ENCODE results near the gene GLRX2.
A peak's percentile ranks its signal among the peaks of the same experiment; 100 is the strongest.
"Not testable (repeated sequence)": the region's sequence is repeated elsewhere in the genome, so short reads cannot be mapped to it uniquely, and the experiment has no call there.

Gene GLRX2, protein sequence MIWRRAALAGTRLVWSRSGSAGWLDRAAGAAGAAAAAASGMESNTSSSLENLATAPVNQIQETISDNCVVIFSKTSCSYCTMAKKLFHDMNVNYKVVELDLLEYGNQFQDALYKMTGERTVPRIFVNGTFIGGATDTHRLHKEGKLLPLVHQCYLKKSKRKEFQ

DNA sequence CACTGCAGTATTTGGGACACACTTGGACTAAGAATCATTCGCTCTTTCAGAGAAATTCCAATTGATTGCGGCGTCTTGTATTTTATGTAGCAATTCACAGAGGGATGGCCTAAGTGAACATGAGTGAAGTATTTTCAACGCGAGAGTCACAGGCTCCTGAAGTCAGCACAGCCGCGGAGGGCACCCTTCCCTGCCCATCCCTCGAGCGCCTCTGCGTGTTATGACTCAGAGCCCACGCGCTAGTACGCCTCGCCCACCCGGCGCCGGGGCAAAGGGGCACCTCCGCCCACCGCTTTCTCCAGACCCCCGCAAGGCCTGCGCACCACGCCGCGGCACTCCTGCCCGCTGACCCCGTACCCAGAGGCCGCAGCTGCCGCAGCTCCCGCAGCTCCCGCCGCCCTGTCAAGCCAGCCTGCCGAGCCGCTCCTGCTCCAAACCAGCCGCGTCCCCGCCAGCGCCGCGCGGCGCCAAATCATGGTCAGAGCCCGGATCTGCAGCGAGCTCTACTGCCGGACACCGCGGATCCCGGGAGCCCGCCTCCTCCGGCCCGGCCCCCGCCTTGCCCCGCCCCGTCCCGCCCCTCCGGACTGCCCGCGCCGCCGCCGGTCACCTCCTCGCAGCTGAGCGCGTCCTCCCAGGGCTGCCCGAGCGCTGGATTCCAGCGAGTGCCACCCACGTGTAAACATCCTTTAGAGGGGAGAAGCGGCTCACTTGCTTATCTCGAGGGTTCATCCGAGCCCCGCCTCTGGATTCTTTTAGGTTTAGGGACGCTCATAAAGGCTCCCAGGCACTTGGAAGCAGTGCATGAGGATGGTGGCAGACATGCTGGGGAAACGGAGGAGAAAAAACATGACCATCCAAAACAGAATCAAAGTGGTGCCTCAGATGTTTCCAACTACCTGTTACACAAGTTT lies at the start of gene GLRX2:
TSS of gene GLRX2 (minus strand) at position 508 of the 914 bp plus-strand sequence. CDS start at position 476, 32 bp downstream.
- DNase-seq (ENCODE audit: low spot score), result peak; percentile 68

DNA sequence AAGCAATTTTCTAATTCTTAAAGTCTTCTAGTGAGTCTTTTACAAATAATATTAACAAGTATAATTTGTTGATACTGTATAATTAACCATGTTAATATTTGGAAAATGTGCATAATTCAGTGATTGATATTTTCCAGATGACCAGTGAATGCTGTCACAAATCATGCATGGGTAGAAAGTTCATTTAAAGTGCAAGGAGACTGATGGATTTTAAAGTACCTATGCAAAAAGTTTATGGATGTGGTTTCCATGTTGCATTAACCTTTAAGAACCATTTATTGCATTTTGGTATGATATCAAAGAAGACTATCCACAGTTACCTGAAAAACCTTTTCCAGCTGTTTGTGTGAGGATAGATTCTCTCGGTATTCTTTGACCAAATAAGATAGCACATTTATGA lies 39.8 kb upstream of the GLRX2 start:
- no peak for DNase-seq (ENCODE audit: low spot score)

DNA sequence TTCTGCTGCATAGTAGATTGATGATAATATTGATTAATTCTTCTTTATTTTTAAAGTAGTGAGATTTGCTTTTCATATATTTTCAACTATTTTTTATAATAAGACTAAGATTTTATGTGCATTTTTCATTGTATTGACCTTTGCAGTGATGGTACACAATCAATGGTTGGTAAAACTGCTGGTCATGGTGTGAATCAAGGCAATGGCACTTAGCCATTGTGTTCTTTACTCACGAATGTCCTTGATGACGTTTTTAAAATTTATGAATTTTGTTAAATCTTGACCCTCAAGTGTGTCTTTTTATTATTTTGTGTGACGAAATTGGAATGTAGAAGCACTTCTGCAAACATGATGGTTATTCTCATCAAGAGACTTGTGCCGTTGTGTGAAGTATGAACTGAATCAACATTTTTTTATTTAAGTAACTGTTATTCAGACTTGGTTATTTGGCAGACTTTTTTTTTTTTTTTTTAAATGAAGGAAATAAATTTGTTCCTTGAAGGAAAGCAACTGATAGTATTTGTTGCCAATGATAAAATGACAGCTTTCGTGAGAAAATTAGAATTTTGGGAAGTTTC lies 39.2 kb upstream of the GLRX2 start:
- no peak for DNase-seq (ENCODE audit: low spot score)

DNA sequence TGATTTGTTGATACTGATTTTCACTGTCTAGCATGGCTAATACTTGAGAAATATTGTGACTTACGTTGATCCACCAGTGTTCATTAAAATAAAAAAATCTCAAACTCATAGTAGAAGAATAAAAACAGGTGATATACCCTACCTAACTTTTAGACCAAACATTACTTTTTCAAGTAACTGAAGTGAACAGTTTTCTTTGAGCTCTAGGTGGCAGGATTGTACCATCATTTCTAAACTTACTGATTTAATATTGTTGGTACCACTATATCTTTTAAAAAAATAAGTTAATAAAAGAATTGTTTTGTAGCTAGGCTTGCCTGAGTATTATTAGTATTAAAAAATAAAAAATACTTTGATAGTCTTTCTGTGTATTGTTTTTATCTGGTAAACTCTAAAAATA lies 38.1 kb upstream of the GLRX2 start:
- peak; percentile 13 for DNase-seq (ENCODE audit: low spot score)

DNA sequence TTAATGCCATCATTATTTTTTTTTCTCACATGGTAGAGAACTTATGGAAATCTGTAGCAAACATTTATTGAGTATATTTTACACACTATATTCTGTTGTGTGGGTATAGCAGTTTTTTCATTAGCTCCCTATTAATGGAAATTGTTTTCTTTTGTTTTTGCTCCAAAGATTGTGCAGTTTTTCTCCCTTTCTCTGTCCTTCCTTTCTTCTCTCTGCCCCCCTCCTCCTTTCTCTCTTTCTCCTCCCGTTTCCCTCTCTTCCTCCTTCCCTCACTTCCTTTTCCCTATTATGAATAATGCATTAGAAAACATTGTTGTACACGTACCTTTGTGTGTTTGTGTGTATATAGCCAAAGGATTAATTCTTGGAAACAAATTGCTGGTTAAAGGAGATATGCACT lies 37.2 kb upstream of the GLRX2 start:
- DNase-seq (ENCODE audit: low spot score), result no peak

DNA sequence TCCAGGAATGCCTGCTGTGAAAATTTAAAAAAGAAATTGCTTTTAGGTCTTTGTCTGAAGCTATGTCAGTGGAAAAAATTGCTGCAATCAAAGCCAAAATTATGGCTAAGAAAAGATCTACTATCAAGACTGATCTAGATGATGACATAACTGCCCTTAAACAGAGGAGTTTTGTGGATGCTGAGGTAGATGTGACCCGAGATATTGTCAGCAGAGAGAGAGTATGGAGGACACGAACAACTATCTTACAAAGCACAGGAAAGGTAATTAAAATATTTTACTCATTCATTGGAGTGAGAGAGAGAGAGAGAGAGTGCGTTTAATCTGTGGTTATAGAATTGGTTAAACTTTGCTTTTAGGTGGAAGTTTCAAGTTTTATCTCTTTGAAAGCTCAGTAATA lies 36.6 kb upstream of the GLRX2 start:
- peak; percentile 15 for DNase-seq (ENCODE audit: low spot score)

DNA sequence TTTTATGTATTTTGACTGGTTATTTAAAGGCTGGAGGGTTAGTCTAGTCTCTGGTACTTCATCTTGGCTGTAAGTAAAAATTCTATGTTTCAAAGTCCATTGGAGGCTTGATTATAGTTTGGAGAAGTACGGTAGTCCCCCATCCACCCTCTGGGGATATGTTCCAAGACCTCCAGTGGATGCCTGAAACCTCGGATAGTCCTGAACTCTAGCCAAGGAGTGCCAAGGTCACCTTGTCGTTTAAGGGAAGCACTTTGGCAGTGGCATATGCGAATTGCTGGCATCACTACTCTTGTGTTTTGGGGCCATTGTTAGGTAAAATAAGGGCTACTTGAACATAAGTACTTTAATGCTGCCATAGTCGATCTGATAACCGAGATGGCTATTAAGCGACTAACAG lies 35.0 kb upstream of the GLRX2 start:
- DNase-seq (ENCODE audit: low spot score), result no peak

DNA sequence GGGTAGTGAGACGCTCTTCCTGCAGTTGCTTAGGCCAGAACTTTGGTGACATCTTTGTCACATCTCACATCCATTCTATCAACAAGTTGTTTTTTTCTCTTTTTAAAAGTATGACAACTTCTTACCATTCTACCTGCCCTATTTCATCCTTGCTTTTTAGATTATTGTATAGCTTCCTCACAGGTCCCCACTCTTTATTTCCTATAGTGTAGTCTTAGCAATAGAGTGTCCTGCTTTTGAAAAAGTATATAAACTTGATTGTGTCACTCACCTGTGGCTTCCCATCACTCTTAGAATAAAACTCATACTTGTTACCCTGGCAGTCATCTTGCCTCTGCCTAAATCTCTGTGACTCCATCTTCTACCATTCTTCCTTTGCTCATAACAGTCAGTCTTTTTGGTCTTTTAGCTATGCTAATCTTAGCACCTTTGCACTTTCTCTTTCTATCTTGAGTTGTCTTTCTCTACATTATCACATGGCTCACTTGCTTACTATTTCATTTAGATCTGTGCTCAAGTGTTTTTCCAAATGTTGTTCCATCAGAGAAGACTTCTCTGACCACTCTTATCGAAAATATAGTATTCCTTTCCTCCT lies 26.1 kb upstream of the GLRX2 start:
- no peak for DNase-seq (ENCODE audit: low spot score)

DNA sequence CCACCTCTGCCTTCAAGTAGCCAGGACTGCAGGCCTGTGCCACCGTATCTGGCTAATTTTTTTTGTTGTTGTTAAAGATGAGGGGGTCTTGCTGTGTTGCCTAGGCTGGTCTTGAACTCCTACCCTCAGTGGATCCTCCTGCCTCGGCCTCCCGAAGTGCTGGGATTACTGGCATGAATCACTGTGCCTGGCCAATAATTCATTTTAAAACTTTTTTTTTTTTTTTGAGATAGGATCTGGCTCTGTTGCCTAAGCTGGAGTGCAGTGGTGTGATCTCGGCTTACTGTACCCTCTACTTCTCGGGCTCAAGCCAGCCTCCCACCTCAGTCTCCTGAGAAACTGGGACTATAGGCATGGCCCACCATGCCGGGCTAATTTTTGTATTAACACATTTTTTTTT lies 20.2 kb upstream of the GLRX2 start:
- DNase-seq (ENCODE audit: low spot score), result no peak

DNA sequence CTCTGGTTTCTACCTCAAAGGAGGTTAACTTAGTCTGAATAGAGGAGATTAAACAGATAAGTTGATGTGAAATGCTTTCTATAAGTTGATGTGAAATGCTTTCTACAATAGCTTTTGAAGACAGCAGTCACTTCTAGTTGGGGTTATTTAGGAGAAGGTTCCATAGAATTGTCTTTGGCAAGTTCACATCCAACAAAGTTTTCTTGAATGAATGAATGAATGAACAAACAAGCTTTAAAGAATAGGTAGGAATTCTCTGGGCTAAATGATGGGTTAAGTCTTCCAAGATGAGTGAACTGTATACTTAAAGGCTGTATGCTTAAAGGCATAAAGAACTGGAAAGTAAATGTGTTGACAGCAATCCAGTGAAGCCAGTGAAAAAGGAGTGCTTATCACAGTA lies 18.5 kb upstream of the GLRX2 start:
- DNase-seq (ENCODE audit: low spot score), result no peak

DNA sequence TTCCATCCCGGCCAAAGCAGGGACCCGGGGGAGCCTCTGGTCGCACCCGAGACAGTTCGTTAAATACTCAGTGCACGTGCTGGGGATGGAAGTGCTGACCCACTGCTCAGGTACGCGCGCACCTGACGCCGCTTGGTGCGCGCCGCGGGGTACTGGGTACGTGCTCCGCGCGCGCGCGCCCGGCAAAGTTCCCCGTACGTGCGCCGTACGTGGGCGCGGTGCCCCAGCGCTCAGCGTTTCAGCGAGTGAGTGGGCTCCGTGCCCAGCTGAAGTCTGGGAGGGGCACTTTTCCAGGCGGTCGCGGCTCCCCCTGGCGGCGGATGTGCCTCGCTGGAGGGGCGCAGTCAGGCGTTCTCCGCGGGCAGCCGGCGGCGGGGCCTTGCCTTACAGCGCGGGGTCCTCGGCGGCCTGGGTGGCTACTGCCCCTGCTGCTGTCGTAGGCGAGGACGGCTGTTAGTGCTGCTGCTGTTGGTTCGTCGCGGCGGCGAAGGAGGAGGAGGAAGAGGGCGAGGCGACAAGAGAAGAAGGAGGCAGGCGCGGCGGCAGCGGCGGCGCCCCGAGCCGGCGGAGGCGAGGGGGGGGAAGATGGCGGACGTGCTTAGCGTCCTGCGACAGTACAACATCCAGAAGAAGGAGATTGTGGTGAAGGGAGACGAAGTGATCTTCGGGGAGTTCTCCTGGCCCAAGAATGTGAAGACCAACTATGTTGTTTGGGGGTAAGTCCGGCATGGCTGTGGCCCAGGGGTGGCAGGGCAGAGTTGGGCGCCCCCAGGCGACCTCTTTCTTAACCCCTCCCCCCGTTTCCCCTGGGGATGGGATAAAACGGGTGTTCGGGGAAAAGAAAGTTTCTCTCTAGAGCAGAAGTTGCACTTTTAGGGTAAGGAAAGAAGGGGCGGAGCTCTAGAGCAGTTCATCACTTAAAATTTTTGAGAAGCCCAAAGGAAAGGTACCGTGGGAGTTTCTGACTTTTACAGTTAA lies 16.7 kb upstream of the GLRX2 start, which contains the start of gene CDC73:
TSS of gene CDC73 (plus strand) at position 416 of the 978 bp plus-strand sequence. CDS start at position 586, 170 bp downstream.
- peak; percentile 99 for DNase-seq (ENCODE audit: low spot score)

DNA sequence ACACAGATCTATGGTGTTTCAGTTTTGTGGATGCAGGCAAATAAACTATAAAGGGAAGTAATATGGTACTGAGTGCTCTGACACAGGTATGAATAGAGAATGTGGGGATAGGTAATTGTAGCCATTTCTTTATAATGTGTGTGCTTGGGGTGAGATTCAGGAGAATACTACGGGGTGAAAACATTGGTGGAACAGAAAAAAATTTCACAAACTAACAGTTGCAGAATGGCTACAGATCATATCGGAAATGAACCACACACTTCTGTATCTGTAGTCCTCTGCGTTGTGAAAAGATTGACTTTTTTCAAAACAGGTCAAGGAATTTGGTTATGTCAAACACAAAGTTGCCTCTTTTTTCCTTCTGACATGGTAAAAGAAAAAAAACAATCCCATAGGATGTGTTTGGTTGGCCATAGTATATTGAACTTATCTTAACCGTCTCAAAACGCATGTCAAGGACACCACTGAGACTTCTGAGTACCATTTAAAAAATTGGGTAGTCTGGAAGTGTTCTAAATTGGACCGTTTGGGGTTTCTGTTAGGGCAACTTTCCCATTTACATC lies 15.5 kb upstream of the GLRX2 start:
- no peak for DNase-seq (ENCODE audit: low spot score)

DNA sequence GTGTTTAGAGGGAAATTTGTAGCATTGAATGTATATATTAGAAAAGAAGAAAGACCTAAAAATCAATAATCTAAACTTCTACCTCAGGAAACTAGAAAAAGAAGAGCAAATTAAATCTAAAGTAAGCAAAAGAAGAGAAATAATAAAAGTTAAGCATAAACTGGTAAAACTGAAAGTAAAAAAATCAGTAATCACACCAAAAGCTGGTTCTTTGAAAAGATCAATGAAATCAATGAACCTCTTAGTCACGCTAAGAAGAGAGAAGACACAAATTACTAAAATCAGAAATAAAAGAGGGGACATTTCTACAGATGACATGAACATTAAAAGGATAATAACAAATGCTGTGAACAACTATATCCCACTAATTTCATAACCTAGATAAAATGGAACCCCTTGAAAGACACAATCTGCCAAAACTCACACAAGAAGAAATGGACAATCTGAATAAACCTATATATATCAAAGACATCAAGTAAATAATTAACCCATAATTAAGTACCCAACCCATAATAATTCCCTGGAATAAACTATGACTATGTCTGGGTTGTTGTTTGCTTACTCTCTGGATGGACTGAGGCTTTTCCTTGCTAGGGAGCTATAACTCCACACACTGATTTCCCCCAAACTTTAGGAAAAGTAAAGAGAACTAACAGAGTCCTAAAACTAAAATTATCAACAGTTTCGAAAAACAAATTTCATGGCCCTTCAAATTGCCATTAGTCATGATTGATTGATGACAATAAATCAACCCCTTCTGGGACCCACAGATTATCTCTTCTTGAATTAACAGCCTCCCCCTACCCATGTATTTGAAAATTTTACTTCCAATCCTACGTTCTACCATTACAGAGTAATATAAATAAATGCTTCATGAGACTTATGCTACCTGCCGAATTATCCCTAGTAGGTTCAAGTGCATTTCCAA lies 13.9 kb upstream of the GLRX2 start:
- DNase-seq (ENCODE audit: low spot score), result no peak

DNA sequence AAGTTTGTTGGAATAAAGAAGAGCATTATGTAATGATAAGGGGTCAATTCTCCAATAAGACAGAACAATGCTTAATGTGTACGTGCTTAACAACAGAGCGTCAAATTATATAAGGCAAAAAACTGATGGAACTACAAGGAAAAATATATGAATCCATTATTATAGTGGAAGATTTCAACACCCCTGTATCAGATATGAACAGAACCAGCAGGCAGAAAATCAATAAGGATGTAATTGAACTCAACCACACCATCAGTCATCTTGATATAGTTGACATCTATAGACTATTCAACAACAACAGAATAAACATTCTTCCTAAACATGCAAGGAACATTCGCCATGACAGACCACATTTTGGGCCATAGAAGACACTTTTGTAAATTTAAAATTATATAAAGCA lies 13.0 kb upstream of the GLRX2 start:
- DNase-seq (ENCODE audit: low spot score), result no peak

DNA sequence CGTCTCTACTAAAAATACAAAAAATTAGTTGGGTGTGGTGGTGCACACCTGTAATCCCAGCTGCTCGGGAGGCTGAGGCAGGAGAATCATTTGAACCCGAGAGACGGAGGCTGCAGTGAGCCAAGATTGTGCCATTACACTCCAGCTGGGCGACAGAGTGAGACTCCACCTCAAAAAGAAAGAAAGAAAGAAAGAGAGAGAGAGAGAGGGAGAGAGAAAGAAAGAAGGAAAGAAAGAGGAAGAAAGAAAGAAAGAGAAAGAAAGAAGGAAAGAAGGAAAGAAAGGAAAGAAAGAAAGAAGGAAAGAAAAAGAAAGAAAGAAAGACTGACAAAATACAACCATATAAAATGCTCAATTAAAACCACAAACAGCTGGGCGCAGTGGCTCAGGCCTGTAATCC lies 12.0 kb upstream of the GLRX2 start:
- DNase-seq (ENCODE audit: low spot score), result not testable (repeated sequence)

DNA sequence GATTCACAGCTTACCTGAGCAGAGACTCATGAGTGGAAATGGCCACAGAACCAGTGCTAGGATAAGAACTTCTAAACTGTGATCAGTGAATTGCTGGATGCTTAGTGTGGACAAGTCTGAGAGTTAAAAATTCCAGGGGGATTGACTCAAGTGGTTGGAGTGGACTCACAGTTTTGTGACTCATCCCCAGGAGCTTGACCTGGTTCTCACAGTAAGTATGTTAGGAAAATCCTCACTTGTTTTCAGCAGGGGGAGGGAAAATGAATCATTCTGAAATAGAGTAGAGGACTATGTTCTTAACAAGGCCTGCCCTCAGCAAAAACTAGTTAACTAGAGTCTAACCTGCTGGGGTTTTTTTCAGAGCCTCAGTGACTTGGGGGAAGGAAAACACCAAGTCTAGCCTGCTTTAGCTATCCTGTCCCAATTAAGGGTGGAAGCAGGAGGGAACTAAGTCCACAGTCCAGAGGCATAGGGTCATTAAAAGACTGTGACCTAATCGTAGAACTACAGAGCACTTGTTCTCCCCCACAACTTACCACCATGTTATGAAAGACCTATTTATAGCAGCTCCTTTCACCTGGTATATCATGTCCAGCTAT lies 10.5 kb upstream of the GLRX2 start:
- no peak for DNase-seq (ENCODE audit: low spot score)

DNA sequence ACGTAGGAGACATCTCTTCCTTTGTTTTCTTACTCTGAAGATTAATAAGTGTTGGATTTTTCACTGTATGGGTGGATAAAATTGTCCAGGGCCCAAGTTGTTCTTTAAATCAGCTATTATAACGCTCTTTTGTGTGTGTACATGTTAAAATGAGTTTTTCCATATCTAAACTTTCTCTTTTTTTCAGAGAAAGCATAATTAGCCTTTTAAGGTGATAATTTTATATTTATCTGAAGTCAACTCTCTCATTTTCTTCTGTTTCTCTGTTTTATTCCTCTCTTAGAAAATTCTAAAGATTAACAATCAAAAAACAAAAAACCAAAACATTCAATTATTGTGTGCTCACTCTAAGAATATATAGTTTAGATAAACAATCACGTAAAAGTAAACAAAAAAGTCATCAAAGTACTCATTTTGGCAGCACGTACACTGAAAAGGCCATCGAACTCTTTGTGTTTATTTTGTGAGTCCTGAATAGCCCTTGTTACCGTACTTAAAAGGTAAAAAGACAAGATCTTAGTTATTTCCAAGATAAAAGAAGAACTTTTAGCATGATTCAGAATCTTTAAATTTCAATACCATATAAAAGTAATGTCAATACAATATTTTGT lies 9.4 kb upstream of the GLRX2 start:
- DNase-seq (ENCODE audit: low spot score), result no peak

DNA sequence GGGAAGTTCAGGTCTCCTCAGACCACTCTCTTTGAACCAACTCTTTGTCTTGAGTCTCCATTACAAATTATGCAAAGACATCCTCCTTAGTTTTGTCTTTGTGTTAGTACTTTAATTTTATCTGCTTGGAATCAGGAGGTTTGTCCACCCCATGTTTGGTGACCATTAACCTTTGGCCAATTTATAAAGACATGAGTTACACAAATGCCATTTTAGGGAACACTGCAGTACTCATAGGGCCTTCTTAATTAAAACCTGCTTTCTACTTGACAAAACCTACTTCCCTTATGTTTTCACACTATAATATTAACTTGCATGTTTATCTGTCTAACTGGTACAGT lies 8.7 kb upstream of the GLRX2 start:
- no peak for DNase-seq (ENCODE audit: low spot score)

DNA sequence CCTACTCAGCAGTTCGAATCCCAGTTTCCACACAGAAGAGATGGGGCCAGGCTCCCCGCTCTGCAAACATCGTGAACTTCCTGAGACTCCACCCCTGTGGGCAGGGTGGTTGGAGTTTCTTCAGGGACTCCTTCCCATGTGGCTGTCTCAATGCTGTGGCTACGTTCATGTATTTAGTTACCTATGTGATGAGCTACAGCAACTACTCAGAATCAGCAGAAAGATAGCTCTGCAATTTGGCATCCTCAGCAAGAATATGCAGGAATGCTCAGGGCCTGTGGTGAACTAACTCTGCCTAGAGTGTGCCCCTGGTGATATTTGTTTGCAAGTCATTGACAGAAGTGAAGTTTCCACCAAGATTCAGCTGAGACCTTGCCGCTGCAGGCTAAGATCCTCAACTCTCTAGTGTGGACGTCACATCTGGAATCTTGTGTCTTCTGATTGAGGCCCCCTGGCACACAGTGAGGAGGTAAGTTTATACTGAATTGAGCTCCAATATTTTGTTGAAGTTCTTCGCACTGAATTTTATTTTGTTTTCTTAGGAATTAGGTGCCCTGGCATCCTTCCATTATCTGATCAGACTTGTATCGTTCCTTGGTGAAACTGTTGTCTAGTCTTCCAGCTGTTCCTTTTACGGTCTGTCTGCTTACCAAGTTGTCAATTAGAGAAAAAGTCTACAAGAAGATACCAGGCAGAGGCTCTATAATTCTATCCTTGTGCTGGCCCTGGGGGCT lies 8.2 kb upstream of the GLRX2 start:
- no peak for DNase-seq (ENCODE audit: low spot score)
